Measurements from ENCODE around the gene GPR143. TPM values are rescaled to one million over a fixed set of nuclear protein-coding genes. Genes with fewer than 3 reads are reported as not detected.

GPR143 gene
- total RNA-seq, 6 experiments from 2014 or later, result not detected

GRCh38 chrX:9724711-9725110 lies 40.9 kb downstream of the GPR143 start:
- H3K4me1 Mint-ChIP-seq (ENCODE audit: low read depth), result peaks cover 8% of the 10 kb centered on the region; the same call in 1 of the 2 replicates
- H3K4me3 Mint-ChIP-seq, result no peak overlapping the region
- peaks cover 8% of the 10 kb centered on the region; the same call in 1 of the 2 replicates for H3K9me3 Mint-ChIP-seq
- TF ChIP-seq CTCF (IDR thresholded peaks at IDR 0.05), result no peak; the same call in 1 of the 2 replicates
- no peaks in the 10 kb centered on the region for H3K27me3 Mint-ChIP-seq (ENCODE audit: insufficient read depth)
- DNase-seq, result peak; percentile 15
- peaks cover 29% of the 10 kb centered on the region for H3K36me3 Mint-ChIP-seq (ENCODE audit: low read depth)
- H3K27ac Mint-ChIP-seq, result no peak overlapping the region

GRCh38 chrX:9717376-9717775 lies 48.3 kb downstream of the GPR143 start:
- H3K27me3 Mint-ChIP-seq (ENCODE audit: insufficient read depth), result no peaks in the 10 kb centered on the region
- H3K36me3 Mint-ChIP-seq (ENCODE audit: low read depth), result peaks cover 51% of the 10 kb centered on the region
- no peak overlapping the region for H3K27ac Mint-ChIP-seq
- no peaks in the 10 kb centered on the region for H3K9me3 Mint-ChIP-seq
- DNase-seq, result no peak
- no peak for TF ChIP-seq CTCF (IDR thresholded peaks at IDR 0.05)
- H3K4me1 Mint-ChIP-seq (ENCODE audit: low read depth), result no peaks in the 10 kb centered on the region
- H3K4me3 Mint-ChIP-seq, result no peak overlapping the region

- Mint-ChIP-seq H3K9me3 (no peaks in the 10 kb centered on the region), H3K4me1 (ENCODE audit: low read depth) (peaks cover 7% of the 10 kb centered on the region), H3K27ac (no peak overlapping the region), H3K4me3 (no peak overlapping the region), H3K27me3 (ENCODE audit: insufficient read depth) (no peaks in the 10 kb centered on the region), H3K36me3 (ENCODE audit: low read depth) (0 out of 2 replicates have a peak, but pooled peaks cover 5% of the 10 kb centered on the region)
- no peak for TF ChIP-seq CTCF (IDR thresholded peaks at IDR 0.05)
- DNase-seq, result no peak
Observed at GRCh38 chrX:9710332-9710731, 55.3 kb downstream of the GPR143 start.

GRCh38 chrX:9708923-9709553 lies 56.6 kb downstream of the GPR143 start:
- Mint-ChIP-seq H3K27ac (peak overlapping the region; percentile 60), H3K4me3 (no peak overlapping the region), H3K4me1 (ENCODE audit: low read depth) (peaks cover 7% of the 10 kb centered on the region), H3K27me3 (ENCODE audit: insufficient read depth) (no peaks in the 10 kb centered on the region; the same call in 1 of the 2 replicates), H3K36me3 (ENCODE audit: low read depth) (0 out of 2 replicates have a peak, but pooled peaks cover under 1% of the 10 kb centered on the region), H3K9me3 (no peaks in the 10 kb centered on the region)
- TF ChIP-seq CTCF (IDR thresholded peaks at IDR 0.05), result peak; percentile 88
- peak; percentile 37 for DNase-seq

GRCh38 chrX:9708086-9708485 lies 57.6 kb downstream of the GPR143 start:
- no peak for TF ChIP-seq CTCF (IDR thresholded peaks at IDR 0.05)
- Mint-ChIP-seq H3K27me3 (ENCODE audit: insufficient read depth) (no peaks in the 10 kb centered on the region; the same call in 1 of the 2 replicates), H3K9me3 (no peaks in the 10 kb centered on the region), H3K4me3 (no peak overlapping the region), H3K4me1 (ENCODE audit: low read depth) (peaks cover 7% of the 10 kb centered on the region), H3K36me3 (ENCODE audit: low read depth) (no peaks in the 10 kb centered on the region), H3K27ac (no peak overlapping the region)
- DNase-seq, result no peak

Measured in HFFc6 (cell line).